Neural cell (in vitro differentiated cells): ENCODE data around the gene ANTXR1.

Source experiments
- EP300 ChIP-seq: fragments of 450-650 bp; conservative IDR thresholded peaks from 2 replicates; pipeline ENCODE4 v1.6.1; 2014; ENCODE audit warnings: antibody characterized with exemption, mild to moderate bottlenecking, moderate library complexity; ENCODE audit not compliant: poor library complexity, severe bottlenecking
- EZH2 ChIP-seq: fragments of 200-600, 300-800 bp; shearing (Covaris generic), sonication (generic); IDR thresholded peaks from 2 replicates; pipeline ENCODE4 v1.6.1; 2014; ENCODE audit warnings: antibody characterized with exemption, low read length, borderline replicate concordance, mild to moderate bottlenecking; ENCODE audit not compliant: insufficient read depth, poor library complexity, severe bottlenecking
- POLR2AphosphoS5 ChIP-seq: IDR thresholded peaks from 2 replicates; pipeline ENCODE4 v1.6.1; 2012
- RAD21 ChIP-seq: fragments of 450-650 bp; conservative IDR thresholded peaks from 2 replicates; pipeline ENCODE4 v1.6.1; 2014; ENCODE audit warnings: antibody characterized with exemption, mild to moderate bottlenecking, moderate library complexity
- SMC3 ChIP-seq: fragments of 450-650 bp; conservative IDR thresholded peaks from 2 replicates; pipeline ENCODE4 v1.6.1; 2014; ENCODE audit warnings: antibody characterized with exemption, mild to moderate bottlenecking, moderate library complexity; ENCODE audit not compliant: poor library complexity
- TAF1 ChIP-seq: IDR thresholded peaks from 2 replicates; pipeline ENCODE4 v1.6.1; 2012; ENCODE audit warnings: low read depth
- TF ChIP-seq, protein P1 (sequence below): fragments of 450-650 bp; IDR thresholded peaks from 2 replicates; pipeline ENCODE4 v1.5.1; 2014; ENCODE audit warnings: antibody characterized with exemption, mild to moderate bottlenecking, moderate library complexity; ENCODE audit not compliant: poor library complexity, severe bottlenecking
- TF ChIP-seq, protein P2 (sequence below): IDR thresholded peaks from 2 replicates; pipeline ENCODE4 v1.6.1; 2012; ENCODE audit warnings: borderline replicate concordance

GRCh38 chr2:69087211-69087911 lies 74.4 kb downstream of the ANTXR1 start:
- TF ChIP-seq EP300 (no peak), SMC3 (no peak), EZH2 (no peak), POLR2AphosphoS5 (no peak), TAF1 (no peak), RAD21 (no peak)
- TF ChIP-seq, protein P1, sequence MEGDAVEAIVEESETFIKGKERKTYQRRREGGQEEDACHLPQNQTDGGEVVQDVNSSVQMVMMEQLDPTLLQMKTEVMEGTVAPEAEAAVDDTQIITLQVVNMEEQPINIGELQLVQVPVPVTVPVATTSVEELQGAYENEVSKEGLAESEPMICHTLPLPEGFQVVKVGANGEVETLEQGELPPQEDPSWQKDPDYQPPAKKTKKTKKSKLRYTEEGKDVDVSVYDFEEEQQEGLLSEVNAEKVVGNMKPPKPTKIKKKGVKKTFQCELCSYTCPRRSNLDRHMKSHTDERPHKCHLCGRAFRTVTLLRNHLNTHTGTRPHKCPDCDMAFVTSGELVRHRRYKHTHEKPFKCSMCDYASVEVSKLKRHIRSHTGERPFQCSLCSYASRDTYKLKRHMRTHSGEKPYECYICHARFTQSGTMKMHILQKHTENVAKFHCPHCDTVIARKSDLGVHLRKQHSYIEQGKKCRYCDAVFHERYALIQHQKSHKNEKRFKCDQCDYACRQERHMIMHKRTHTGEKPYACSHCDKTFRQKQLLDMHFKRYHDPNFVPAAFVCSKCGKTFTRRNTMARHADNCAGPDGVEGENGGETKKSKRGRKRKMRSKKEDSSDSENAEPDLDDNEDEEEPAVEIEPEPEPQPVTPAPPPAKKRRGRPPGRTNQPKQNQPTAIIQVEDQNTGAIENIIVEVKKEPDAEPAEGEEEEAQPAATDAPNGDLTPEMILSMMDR, result no peak
- TF ChIP-seq, protein P2, sequence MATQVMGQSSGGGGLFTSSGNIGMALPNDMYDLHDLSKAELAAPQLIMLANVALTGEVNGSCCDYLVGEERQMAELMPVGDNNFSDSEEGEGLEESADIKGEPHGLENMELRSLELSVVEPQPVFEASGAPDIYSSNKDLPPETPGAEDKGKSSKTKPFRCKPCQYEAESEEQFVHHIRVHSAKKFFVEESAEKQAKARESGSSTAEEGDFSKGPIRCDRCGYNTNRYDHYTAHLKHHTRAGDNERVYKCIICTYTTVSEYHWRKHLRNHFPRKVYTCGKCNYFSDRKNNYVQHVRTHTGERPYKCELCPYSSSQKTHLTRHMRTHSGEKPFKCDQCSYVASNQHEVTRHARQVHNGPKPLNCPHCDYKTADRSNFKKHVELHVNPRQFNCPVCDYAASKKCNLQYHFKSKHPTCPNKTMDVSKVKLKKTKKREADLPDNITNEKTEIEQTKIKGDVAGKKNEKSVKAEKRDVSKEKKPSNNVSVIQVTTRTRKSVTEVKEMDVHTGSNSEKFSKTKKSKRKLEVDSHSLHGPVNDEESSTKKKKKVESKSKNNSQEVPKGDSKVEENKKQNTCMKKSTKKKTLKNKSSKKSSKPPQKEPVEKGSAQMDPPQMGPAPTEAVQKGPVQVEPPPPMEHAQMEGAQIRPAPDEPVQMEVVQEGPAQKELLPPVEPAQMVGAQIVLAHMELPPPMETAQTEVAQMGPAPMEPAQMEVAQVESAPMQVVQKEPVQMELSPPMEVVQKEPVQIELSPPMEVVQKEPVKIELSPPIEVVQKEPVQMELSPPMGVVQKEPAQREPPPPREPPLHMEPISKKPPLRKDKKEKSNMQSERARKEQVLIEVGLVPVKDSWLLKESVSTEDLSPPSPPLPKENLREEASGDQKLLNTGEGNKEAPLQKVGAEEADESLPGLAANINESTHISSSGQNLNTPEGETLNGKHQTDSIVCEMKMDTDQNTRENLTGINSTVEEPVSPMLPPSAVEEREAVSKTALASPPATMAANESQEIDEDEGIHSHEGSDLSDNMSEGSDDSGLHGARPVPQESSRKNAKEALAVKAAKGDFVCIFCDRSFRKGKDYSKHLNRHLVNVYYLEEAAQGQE, result no peak
